ENCODE results near the gene SETD7. TPM values are rescaled to one million over a fixed set of nuclear protein-coding genes. Genes with fewer than 3 reads are reported as not detected.

Gene SETD7
- total RNA-seq, 1 donor from 2014 or later, result 8.2 TPM

DNA sequence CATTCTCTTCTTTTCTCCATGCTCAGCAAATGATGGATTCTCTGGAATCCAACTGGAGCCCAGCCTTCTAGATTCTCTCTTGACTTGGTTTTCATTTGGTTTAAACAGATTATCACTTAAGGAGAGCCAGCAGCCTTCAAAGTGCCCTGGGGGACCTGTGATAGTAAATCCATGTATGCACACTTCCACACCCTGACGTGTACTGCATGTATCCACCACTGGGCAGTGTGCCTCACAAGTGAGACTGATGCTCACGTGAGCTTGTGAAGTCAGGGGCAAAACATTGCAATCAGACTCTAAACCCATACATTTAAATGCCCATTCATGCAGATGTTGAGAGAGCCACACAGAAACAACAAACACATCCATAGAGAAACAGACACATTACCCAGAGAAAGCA is 28.0 kb upstream of the SETD7 start:
- Histone ChIP-seq H3K4me1 (no peaks in the 10 kb centered on the region), H3K4me2 (no peak overlapping the region), H3F3A (ENCODE audit: low read depth) (peaks cover under 1% of the 10 kb centered on the region), H3K36me3 (no peaks in the 10 kb centered on the region), H3K27me3 (no peaks in the 10 kb centered on the region), H3K4me3 (no peak overlapping the region), H4K20me1 (ENCODE audit: low read depth) (no peaks in the 10 kb centered on the region), H3K9me3 (ENCODE audit: low read depth) (no peaks in the 10 kb centered on the region), H3K27ac (no peak overlapping the region), H3K9ac (no peak overlapping the region), H3K79me2 (ENCODE audit: low read depth) (no peaks in the 10 kb centered on the region), H2AFZ (replicated peaks) (no peak overlapping the region)
- Mint-ChIP-seq H3K27me3 (ENCODE audit: insufficient read depth, low read depth) (peaks cover 2% of the 10 kb centered on the region), H3K4me3 (no peak overlapping the region), H3K27ac (no peak overlapping the region), H3K4me1 (no peaks in the 10 kb centered on the region), H3K9me3 (peaks cover 3% of the 10 kb centered on the region), H3K36me3 (no peaks in the 10 kb centered on the region)
- TF ChIP-seq, protein P1, sequence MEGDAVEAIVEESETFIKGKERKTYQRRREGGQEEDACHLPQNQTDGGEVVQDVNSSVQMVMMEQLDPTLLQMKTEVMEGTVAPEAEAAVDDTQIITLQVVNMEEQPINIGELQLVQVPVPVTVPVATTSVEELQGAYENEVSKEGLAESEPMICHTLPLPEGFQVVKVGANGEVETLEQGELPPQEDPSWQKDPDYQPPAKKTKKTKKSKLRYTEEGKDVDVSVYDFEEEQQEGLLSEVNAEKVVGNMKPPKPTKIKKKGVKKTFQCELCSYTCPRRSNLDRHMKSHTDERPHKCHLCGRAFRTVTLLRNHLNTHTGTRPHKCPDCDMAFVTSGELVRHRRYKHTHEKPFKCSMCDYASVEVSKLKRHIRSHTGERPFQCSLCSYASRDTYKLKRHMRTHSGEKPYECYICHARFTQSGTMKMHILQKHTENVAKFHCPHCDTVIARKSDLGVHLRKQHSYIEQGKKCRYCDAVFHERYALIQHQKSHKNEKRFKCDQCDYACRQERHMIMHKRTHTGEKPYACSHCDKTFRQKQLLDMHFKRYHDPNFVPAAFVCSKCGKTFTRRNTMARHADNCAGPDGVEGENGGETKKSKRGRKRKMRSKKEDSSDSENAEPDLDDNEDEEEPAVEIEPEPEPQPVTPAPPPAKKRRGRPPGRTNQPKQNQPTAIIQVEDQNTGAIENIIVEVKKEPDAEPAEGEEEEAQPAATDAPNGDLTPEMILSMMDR (IDR thresholded peaks at IDR 0.05), result no peak
- TF ChIP-seq EZH2phosphoT487 (IDR thresholded peaks at IDR 0.05) (no peak), EZH2 (IDR thresholded peaks at IDR 0.05) (no peak)
- DNase-seq (ENCODE audit: low spot score), result no peak

DNA sequence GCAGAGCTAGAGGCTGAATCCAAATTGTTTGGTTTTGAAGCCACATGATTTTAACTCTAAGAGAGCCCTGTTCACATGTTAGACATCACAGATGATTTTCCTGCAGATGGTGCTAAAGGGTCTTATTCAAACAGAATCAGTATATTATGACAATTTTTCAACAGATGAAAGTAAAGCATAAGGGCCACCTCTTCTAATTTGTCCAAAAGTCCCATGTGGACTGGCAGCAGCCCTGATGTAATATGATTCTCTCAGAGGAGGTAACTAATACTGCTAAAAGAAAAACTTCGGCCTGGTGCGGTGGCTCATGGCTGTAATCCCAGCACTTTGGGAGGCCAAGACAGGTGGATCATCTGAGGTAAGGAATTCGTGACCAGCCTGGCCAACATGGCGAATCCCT is 26.0 kb upstream of the SETD7 start:
- Mint-ChIP-seq H3K27ac (no peak overlapping the region), H3K9me3 (peaks cover 2% of the 10 kb centered on the region), H3K4me3 (no peak overlapping the region), H3K36me3 (no peaks in the 10 kb centered on the region), H3K4me1 (no peaks in the 10 kb centered on the region), H3K27me3 (ENCODE audit: insufficient read depth, low read depth) (peaks cover 2% of the 10 kb centered on the region)
- Histone ChIP-seq H3K4me1 (no peaks in the 10 kb centered on the region), H4K20me1 (ENCODE audit: low read depth) (no peaks in the 10 kb centered on the region), H3K79me2 (ENCODE audit: low read depth) (no peaks in the 10 kb centered on the region), H3K9ac (no peak overlapping the region), H3K4me3 (no peak overlapping the region), H3K36me3 (no peaks in the 10 kb centered on the region), H3K27me3 (no peaks in the 10 kb centered on the region), H3F3A (ENCODE audit: low read depth) (peaks cover 6% of the 10 kb centered on the region), H2AFZ (replicated peaks) (no peak overlapping the region), H3K27ac (no peak overlapping the region), H3K4me2 (no peak overlapping the region), H3K9me3 (ENCODE audit: low read depth) (no peaks in the 10 kb centered on the region)
- DNase-seq (ENCODE audit: low spot score), result no peak
- TF ChIP-seq, protein P1 (IDR thresholded peaks at IDR 0.05), result no peak
- TF ChIP-seq EZH2 (IDR thresholded peaks at IDR 0.05) (no peak), EZH2phosphoT487 (IDR thresholded peaks at IDR 0.05) (no peak)

DNA sequence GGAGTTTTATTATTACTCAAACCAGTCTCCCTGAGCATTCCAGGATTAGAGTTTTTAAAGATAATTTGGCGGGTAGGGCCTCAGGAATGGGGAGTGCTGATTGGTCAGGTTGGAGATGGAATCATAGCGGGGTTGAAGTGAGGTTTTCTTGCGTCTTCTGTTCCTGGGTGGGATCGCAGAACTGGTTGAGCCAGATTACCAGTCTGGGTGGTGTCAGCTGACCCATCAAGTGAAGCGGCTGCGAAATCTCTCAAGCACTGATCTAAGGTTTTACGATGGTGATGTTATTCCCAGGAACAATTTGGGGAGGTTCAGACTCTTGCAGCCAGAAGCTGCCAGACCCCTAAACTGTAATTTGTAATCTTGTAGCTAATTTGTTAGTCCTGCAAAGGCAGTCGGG is 25.1 kb upstream of the SETD7 start:
- Histone ChIP-seq H3K4me3 (no peak overlapping the region), H3K4me2 (no peak overlapping the region), H3K27me3 (no peaks in the 10 kb centered on the region), H3K9me3 (ENCODE audit: low read depth) (no peaks in the 10 kb centered on the region), H3K79me2 (ENCODE audit: low read depth) (no peaks in the 10 kb centered on the region), H3K36me3 (no peaks in the 10 kb centered on the region), H3K27ac (no peak overlapping the region), H3K9ac (no peak overlapping the region), H3F3A (ENCODE audit: low read depth) (peaks cover 6% of the 10 kb centered on the region), H3K4me1 (no peaks in the 10 kb centered on the region), H4K20me1 (ENCODE audit: low read depth) (no peaks in the 10 kb centered on the region), H2AFZ (replicated peaks) (no peak overlapping the region)
- H3K4me1 Mint-ChIP-seq, result peaks cover 6% of the 10 kb centered on the region
- H3K27ac Mint-ChIP-seq, result no peak overlapping the region
- no peak for DNase-seq (ENCODE audit: low spot score)
- TF ChIP-seq, protein P1 (IDR thresholded peaks at IDR 0.05), result no peak
- TF ChIP-seq EZH2phosphoT487 (IDR thresholded peaks at IDR 0.05) (no peak), EZH2 (IDR thresholded peaks at IDR 0.05) (no peak)
- peaks cover 2% of the 10 kb centered on the region for H3K27me3 Mint-ChIP-seq (ENCODE audit: insufficient read depth, low read depth)
- no peak overlapping the region for H3K4me3 Mint-ChIP-seq
- no peaks in the 10 kb centered on the region for H3K36me3 Mint-ChIP-seq
- peaks cover under 1% of the 10 kb centered on the region for H3K9me3 Mint-ChIP-seq

All from neural progenitor cell (in vitro differentiated cells).